Measurements from ENCODE around the gene BBS12. TPM values are rescaled to one million over a fixed set of nuclear protein-coding genes. Genes with fewer than 3 reads are reported as not detected.

Gene BBS12
- polyA plus RNA-seq, 1 experiment = 1.9 TPM

- ChIA-PET CTCF (interaction anchor here (0.8 to 7.2 kb wide), 8 partner anchors 11 to 174 kb away, joined by 3 to 54 read pairs (median 4); partner anchors contain the start of gene BBS12), POLR2A (interaction anchor here (0.6 to 0.7 kb wide), 3 partner anchors 22 to 160 kb away, joined by 3 to 5 read pairs (median 5); no protein-coding TSS in a partner anchor)
- TF ChIP-seq CTCF (IDR thresholded peaks at IDR 0.05; ENCODE audit: insufficient read depth, low read depth, low read length) = no peak
- Histone ChIP-seq H3K4me3 (ENCODE audit: low read depth, low read length) (no peak overlapping the region), H3K36me3 (ENCODE audit: control insufficient read depth, insufficient read depth, low read length) (no peaks in the 10 kb centered on the region), H3K27me3 (ENCODE audit: control insufficient read depth, insufficient read depth, low read length) (no peaks in the 10 kb centered on the region)
- no peak for DNase-seq (ENCODE audit: low read depth)
These were observed 23.2 kb downstream of the BBS12 start for GRCh38 chr4:122755675-122756074.

DNA sequence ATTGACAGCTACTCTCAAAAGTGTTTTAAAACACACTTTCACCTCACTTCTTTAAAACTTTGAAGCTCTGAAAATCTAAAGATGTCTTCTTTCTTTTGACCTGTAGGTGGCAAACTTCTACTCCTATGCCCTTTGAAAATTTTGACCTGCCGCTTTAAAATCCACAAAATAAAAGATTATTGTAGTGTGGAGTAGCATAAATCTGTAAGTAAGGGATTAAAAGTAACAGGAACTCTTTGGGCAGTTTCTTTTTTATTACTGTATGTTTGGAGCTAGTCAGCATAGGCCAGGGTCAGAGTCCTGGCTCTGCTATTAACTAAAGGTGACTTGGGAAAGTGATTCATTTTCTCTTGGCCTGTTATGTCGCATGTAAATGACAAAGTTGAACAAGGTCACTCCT is 25.5 kb downstream of the BBS12 start:
- no peak overlapping the region for H3K4me3 ChIP-seq (ENCODE audit: low read depth, low read length)
- H3K27me3 ChIP-seq (ENCODE audit: control insufficient read depth, insufficient read depth, low read length) = no peaks in the 10 kb centered on the region
- ChIA-PET CTCF (interaction anchor here (0.5 to 7.2 kb wide), 27 partner anchors 8 to 273 kb away, joined by 3 to 54 read pairs (median 4); partner anchors contain the start of genes BBS12 and NUDT6), POLR2A (no interaction called here)
- no peaks in the 10 kb centered on the region for H3K36me3 ChIP-seq (ENCODE audit: control insufficient read depth, insufficient read depth, low read length)
- TF ChIP-seq CTCF (IDR thresholded peaks at IDR 0.05; ENCODE audit: insufficient read depth, low read depth, low read length) = peak; percentile 59
- DNase-seq (ENCODE audit: low read depth) = no peak

- ChIA-PET POLR2A (no interaction called here), CTCF (interaction anchor here (0.7 to 7.2 kb wide), 2 partner anchors 16 to 154 kb away, joined by 3 to 54 read pairs; no protein-coding TSS in a partner anchor)
- no peaks in the 10 kb centered on the region for H3K36me3 ChIP-seq (ENCODE audit: control insufficient read depth, insufficient read depth, low read length)
- no peak overlapping the region for H3K4me3 ChIP-seq (ENCODE audit: low read depth, low read length)
- DNase-seq (ENCODE audit: low read depth) = no peak
- peak; percentile 50 for TF ChIP-seq CTCF (IDR thresholded peaks at IDR 0.05; ENCODE audit: insufficient read depth, low read depth, low read length)
- H3K27me3 ChIP-seq (ENCODE audit: control insufficient read depth, insufficient read depth, low read length) = no peaks in the 10 kb centered on the region
These were observed 27.3 kb downstream of the BBS12 start for GRCh38 chr4:122759639-122760310.

GRCh38 chr4:122762520-122762919 is 30.0 kb downstream of the BBS12 start:
- CTCF ChIA-PET = no interaction called here
- Histone ChIP-seq H3K36me3 (ENCODE audit: control insufficient read depth, insufficient read depth, low read length) (no peaks in the 10 kb centered on the region), H3K27me3 (ENCODE audit: control insufficient read depth, insufficient read depth, low read length) (no peaks in the 10 kb centered on the region), H3K4me3 (ENCODE audit: low read depth, low read length) (no peak overlapping the region)
- no peak for DNase-seq (ENCODE audit: low read depth)
- TF ChIP-seq CTCF (IDR thresholded peaks at IDR 0.05; ENCODE audit: insufficient read depth, low read depth, low read length) = no peak
- POLR2A ChIA-PET = no interaction called here

DNA sequence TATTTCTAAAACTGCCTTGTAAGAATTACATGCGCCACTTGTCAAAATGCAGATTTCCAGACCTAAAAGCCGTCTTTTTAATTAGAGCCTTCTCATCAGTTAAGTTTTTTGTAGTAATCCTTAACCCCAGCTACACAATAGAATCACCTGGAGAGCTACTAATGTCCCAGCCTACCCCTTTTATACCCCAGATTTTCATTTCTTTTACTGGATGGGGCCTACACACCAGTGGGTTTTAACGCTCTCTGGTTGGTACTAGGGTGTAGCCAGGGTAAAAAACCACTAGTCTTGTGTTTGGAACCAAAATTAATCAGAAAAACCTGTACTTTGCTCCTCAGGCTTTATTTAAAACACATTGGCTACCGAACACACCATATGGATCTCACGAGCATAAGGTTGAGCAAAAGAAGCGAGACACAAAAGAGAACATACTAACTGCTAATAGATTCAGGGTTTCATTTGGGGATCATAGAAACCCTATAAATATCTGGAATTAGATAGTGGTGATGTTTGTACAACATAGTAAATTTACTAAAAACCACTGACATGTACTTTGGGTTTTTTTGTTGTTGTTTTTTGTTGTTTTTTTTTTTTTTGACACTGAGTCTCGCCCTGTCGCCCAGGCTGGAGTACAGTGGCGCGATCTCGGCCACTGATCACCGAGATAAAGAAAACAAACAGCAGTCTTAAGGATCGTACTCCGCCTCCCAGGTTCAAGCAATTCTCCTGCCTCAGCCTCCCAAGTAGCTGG is 30.6 kb downstream of the BBS12 start:
- TF ChIP-seq CTCF (IDR thresholded peaks at IDR 0.05; ENCODE audit: insufficient read depth, low read depth, low read length) = no peak
- Histone ChIP-seq H3K36me3 (ENCODE audit: control insufficient read depth, insufficient read depth, low read length) (no peaks in the 10 kb centered on the region), H3K4me3 (ENCODE audit: low read depth, low read length) (no peak overlapping the region), H3K27me3 (ENCODE audit: control insufficient read depth, insufficient read depth, low read length) (no peaks in the 10 kb centered on the region)
- CTCF ChIA-PET = interaction anchor here (1.1 kb wide), 1 partner anchor 81 kb away, joined by 3 read pairs; no protein-coding TSS in a partner anchor
- POLR2A ChIA-PET = interaction anchor here (0.7 kb wide), 1 partner anchor 21 kb away, joined by 3 read pairs; no protein-coding TSS in a partner anchor
- DNase-seq (ENCODE audit: low read depth) = no peak
